Mesenchymal stem cell (in vitro differentiated cells and primary cell): ENCODE data around the gene ARRB1.

Source experiments
- DNase-seq: peaks from one replicate; pipeline ENCODE4 v3.0.0-alpha.2; 2013
- H2AFZ ChIP-seq: one replicate; pipeline ENCODE4 v1.6.1; 2013; ENCODE audit warnings: low read depth, mild to moderate bottlenecking, control low read depth, inconsistent platforms, low read length, moderate library complexity
- H2AK5ac ChIP-seq: 2 replicates; pipeline ENCODE4 v1.6.1; 2013; ENCODE audit warnings: low read length, moderate library complexity, mild to moderate bottlenecking, inconsistent platforms; ENCODE audit not compliant: severe bottlenecking
- H2BK120ac ChIP-seq: one replicate; pipeline ENCODE4 v1.6.1; 2013; ENCODE audit warnings: low read depth, mild to moderate bottlenecking, inconsistent platforms, low read length, moderate library complexity
- H2BK12ac ChIP-seq, 2 experiments: one replicate each; pipeline ENCODE4 v1.6.1; 2013; ENCODE audit warnings: inconsistent platforms in 2 of 2, low read length in 2 of 2, mild to moderate bottlenecking in 2 of 2, moderate library complexity in 2 of 2, control low read depth in 1 of 2
- H2BK15ac ChIP-seq: one replicate; pipeline ENCODE4 v1.6.1; 2013; ENCODE audit warnings: mild to moderate bottlenecking, low read depth, inconsistent platforms; ENCODE audit not compliant: poor library complexity, severe bottlenecking
- H2BK5ac ChIP-seq: 2 replicates; pipeline ENCODE4 v1.6.1; 2013; ENCODE audit warnings: low read depth, mild to moderate bottlenecking, low read length, control low read depth, inconsistent platforms; ENCODE audit not compliant: poor library complexity, severe bottlenecking
- H3K14ac ChIP-seq, 2 experiments: one replicate each; pipeline ENCODE4 v1.6.1; 2013; ENCODE audit warnings: inconsistent platforms in 2 of 2, low read length in 2 of 2, control low read depth in 1 of 2, mild to moderate bottlenecking in 1 of 2, moderate library complexity in 1 of 2
- H3K18ac ChIP-seq, 2 experiments: one replicate each; pipeline ENCODE4 v1.6.1; 2013; ENCODE audit warnings: inconsistent platforms in 2 of 2, low read length in 2 of 2, control low read depth in 1 of 2, low read depth in 1 of 2, mild to moderate bottlenecking in 1 of 2
- H3K23ac ChIP-seq, 2 experiments: one replicate each; pipeline ENCODE4 v1.6.1; 2013; ENCODE audit warnings: inconsistent platforms in 2 of 2, low read length in 2 of 2, mild to moderate bottlenecking in 2 of 2, moderate library complexity in 2 of 2, control low read depth in 1 of 2
- H3K27ac ChIP-seq: 2 replicates; pipeline ENCODE4 v1.5.1; 2013; ENCODE audit warnings: mild to moderate bottlenecking, moderate library complexity, low read length, control low read depth, inconsistent platforms; ENCODE audit not compliant: poor library complexity, severe bottlenecking
- H3K27me3 ChIP-seq, 2 experiments: 2 replicates each; pipeline versions ENCODE4 v1.6.1 to v1.7.0; 2013; ENCODE audit warnings: low read length in 2 of 2, mild to moderate bottlenecking in 2 of 2, moderate library complexity in 2 of 2, control low read depth in 1 of 2, inconsistent platforms in 1 of 2; ENCODE audit not compliant: control insufficient read depth in 1 of 2, insufficient read depth in 1 of 2
- H3K36me3 ChIP-seq, 2 experiments: 2 replicates each; pipeline versions ENCODE4 v1.6.1 to v1.7.0; 2013; ENCODE audit warnings: low read length in 2 of 2, control low read depth in 1 of 2, inconsistent platforms in 1 of 2, low read depth in 1 of 2, mild to moderate bottlenecking in 1 of 2; ENCODE audit not compliant: insufficient read depth in 2 of 2, control insufficient read depth in 1 of 2
- H3K4ac ChIP-seq, 2 experiments: one replicate each; pipeline ENCODE4 v1.6.1; 2013; ENCODE audit warnings: inconsistent platforms in 2 of 2, low read length in 2 of 2, mild to moderate bottlenecking in 2 of 2, moderate library complexity in 2 of 2, control low read depth in 1 of 2, low read depth in 1 of 2
- H3K4me1 ChIP-seq: 2 replicates; pipeline ENCODE4 v1.6.1; 2013; ENCODE audit warnings: low read depth, low read length, control low read depth; ENCODE audit not compliant: control insufficient read depth, insufficient read depth
- H3K4me2 ChIP-seq: 2 replicates; pipeline ENCODE4 v1.6.1; 2013; ENCODE audit warnings: low read length, mild to moderate bottlenecking, inconsistent platforms; ENCODE audit not compliant: poor library complexity, severe bottlenecking
- H3K4me3 ChIP-seq, 2 experiments: 2 replicates each; pipeline versions ENCODE4 v1.5.1 to v1.7.0; 2013; ENCODE audit warnings: low read length in 2 of 2, mild to moderate bottlenecking in 2 of 2, control low read depth in 1 of 2, low read depth in 1 of 2; ENCODE audit not compliant: insufficient read depth in 1 of 2
- H3K79me1 ChIP-seq: replicated peaks from 2 replicates; pipeline ENCODE4 v1.6.1; 2013; ENCODE audit warnings: mild to moderate bottlenecking, control low read depth, low read length, inconsistent platforms; ENCODE audit not compliant: poor library complexity, severe bottlenecking
- H3K9ac ChIP-seq: 2 replicates; pipeline ENCODE4 v1.7.0; 2013; ENCODE audit warnings: mild to moderate bottlenecking, low read length, moderate library complexity
- H3K9me3 ChIP-seq: 2 replicates; pipeline ENCODE4 v1.7.0; 2013; ENCODE audit warnings: mild to moderate bottlenecking, low read length; ENCODE audit not compliant: control insufficient read depth
- H4K8ac ChIP-seq: one replicate; pipeline ENCODE4 v1.6.1; 2013; ENCODE audit warnings: inconsistent platforms, mild to moderate bottlenecking, low read length, moderate library complexity
- H4K91ac ChIP-seq: one replicate; pipeline ENCODE4 v1.6.1; 2013; ENCODE audit warnings: mild to moderate bottlenecking, low read length, inconsistent platforms
- whole genome bisulfite sequencing: methylation state at CpG from one replicate; pipeline ENCODE4 v1.1.7; 2013; ENCODE audit warnings: mixed read lengths; 5-methylcytosine and 5-hydroxymethylcytosine counted together

The ARRB1 gene

DNA sequence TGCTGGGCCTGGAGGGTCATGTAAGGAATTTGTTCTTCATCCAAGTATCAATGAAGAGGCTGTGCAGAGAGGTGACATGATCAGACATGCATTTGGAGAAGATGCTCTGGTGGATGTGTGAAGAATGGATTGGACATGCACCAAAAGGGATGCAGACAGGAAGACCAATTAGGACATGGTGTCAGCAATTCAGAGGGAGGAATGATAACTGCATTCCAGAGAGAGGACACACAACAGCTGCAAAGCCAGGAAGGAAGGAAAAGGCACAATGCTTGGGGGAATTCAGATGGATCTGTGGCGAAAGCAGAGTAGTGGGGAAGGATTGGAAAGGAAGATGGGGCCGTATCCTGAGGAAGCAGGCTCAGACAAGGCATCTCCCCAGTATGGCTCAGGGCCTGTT is 5.2 kb upstream of the ARRB1 start:
- no peak overlapping the region for H2BK12ac ChIP-seq
- no peaks in the 10 kb centered on the region for H3K36me3 ChIP-seq
- H3K4ac ChIP-seq, result peak overlapping the region in 1 of 2 experiments; percentile 16
- no peaks in the 10 kb centered on the region for H3K9me3 ChIP-seq
- peaks cover 11% of the 10 kb centered on the region for H3K4me1 ChIP-seq
- no peak overlapping the region for H2AK5ac ChIP-seq
- H3K4me2 ChIP-seq, result no peak overlapping the region
- H3K14ac ChIP-seq, result no peak overlapping the region
- peak overlapping the region in 1 of 2 experiments; percentile 11 for H3K18ac ChIP-seq
- H4K91ac ChIP-seq, result no peak overlapping the region
- H2BK120ac ChIP-seq, result no peak overlapping the region
- H2AFZ ChIP-seq, result no peak overlapping the region
- no peak overlapping the region for H3K27ac ChIP-seq
- H2BK5ac ChIP-seq, result no peak overlapping the region
- DNase-seq, result no peak
- H2BK15ac ChIP-seq, result no peak overlapping the region
- H3K9ac ChIP-seq, result no peak overlapping the region
- H4K8ac ChIP-seq, result no peak overlapping the region
- no peaks in the 10 kb centered on the region for H3K27me3 ChIP-seq
- no peak overlapping the region for H3K4me3 ChIP-seq
- 80% methylated on average over 2 of the region's 2 CpGs for WGBS
- peaks cover 2% of the 10 kb centered on the region for H3K79me1 ChIP-seq
- H3K23ac ChIP-seq, result no peak overlapping the region

DNA sequence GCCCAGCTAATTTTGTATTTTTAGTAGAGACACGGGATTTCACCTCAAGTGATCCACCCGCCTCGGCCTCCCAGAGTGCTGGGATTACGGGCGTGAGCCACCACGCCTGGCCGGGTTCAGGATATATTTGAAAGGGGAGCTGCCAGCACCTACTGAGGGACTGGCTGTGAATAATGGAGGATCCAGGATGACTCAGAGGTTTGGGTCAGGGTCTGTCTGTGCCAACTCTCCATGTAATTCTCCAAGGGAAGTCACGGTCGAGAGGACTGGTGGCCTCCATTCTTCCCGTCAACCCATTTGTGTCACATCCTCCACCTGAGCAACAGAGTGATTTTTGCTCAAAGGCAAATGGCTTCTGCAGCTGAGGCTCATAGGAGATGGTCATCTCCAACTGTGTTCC is 3.6 kb upstream of the ARRB1 start:
- H3K18ac ChIP-seq, result no peak overlapping the region
- H2BK5ac ChIP-seq, result no peak overlapping the region
- H2BK120ac ChIP-seq, result no peak overlapping the region
- H3K9me3 ChIP-seq, result no peaks in the 10 kb centered on the region
- H3K36me3 ChIP-seq, result no peaks in the 10 kb centered on the region
- no peaks in the 10 kb centered on the region for H3K27me3 ChIP-seq
- WGBS, result 90% methylated on average over 10 of the region's 10 CpGs
- no peak overlapping the region for H2BK12ac ChIP-seq
- H3K14ac ChIP-seq, result no peak overlapping the region
- no peak for DNase-seq
- H2AFZ ChIP-seq, result no peak overlapping the region
- H3K4ac ChIP-seq, result no peak overlapping the region
- peak overlapping the region; percentile 83 for H2BK15ac ChIP-seq
- H3K9ac ChIP-seq, result no peak overlapping the region
- peak overlapping the region; percentile 20 for H4K91ac ChIP-seq
- H3K27ac ChIP-seq, result no peak overlapping the region
- no peak overlapping the region for H3K4me2 ChIP-seq
- H3K4me3 ChIP-seq, result no peak overlapping the region
- no peak overlapping the region for H4K8ac ChIP-seq
- no peak overlapping the region for H2AK5ac ChIP-seq
- peaks cover 21% of the 10 kb centered on the region for H3K4me1 ChIP-seq
- no peak overlapping the region for H3K23ac ChIP-seq
- peaks cover 4% of the 10 kb centered on the region for H3K79me1 ChIP-seq

- Histone ChIP-seq H2BK12ac (peak overlapping the region; percentile 23 to 80), H3K9ac (peak overlapping the region; percentile 87), H3K4me1 (peaks cover 33% of the 10 kb centered on the region), H4K91ac (peak overlapping the region; percentile 19), H3K18ac (peak overlapping the region in 1 of 2 experiments; percentile 100), H2BK5ac (no peak overlapping the region), H3K4me3 (peak overlapping the region; percentile 82 to 85), H2BK120ac (no peak overlapping the region), H4K8ac (peak overlapping the region; percentile 84), H3K14ac (no peak overlapping the region), H3K4ac (peak overlapping the region in 1 of 2 experiments; percentile 96), H3K36me3 (no peaks in the 10 kb centered on the region), H3K4me2 (peak overlapping the region; percentile 89), H3K79me1 (peaks cover 6% of the 10 kb centered on the region), H2AK5ac (no peak overlapping the region), H3K9me3 (no peaks in the 10 kb centered on the region), H3K27me3 (no peaks in the 10 kb centered on the region), H2BK15ac (peak overlapping the region; percentile 73), H3K23ac (no peak overlapping the region), H2AFZ (no peak overlapping the region), H3K27ac (no peak overlapping the region)
- no peak for DNase-seq
- WGBS, result 35% methylated on average over 3 of the region's 5 CpGs
Measured at GRCh38 chr11:75352588-75353206, 1.2 kb upstream of the ARRB1 start.

- no peaks in the 10 kb centered on the region for H3K27me3 ChIP-seq
- peak overlapping the region; percentile 87 for H3K9ac ChIP-seq
- peak overlapping the region; percentile 82 for H2BK15ac ChIP-seq
- peak; percentile 78 for DNase-seq
- H2BK120ac ChIP-seq, result peak overlapping the region; percentile 69
- H2AK5ac ChIP-seq, result no peak overlapping the region
- peaks cover 10% of the 10 kb centered on the region for H3K79me1 ChIP-seq
- H3K4me2 ChIP-seq, result peak overlapping the region; percentile 89
- H3K4me3 ChIP-seq, result peak overlapping the region; percentile 82 to 85
- no peak overlapping the region for H2BK5ac ChIP-seq
- under 1% methylated on average over 38 of the region's 64 CpGs for WGBS
- peak overlapping the region; percentile 88 for H4K8ac ChIP-seq
- peak overlapping the region; percentile 74 to 100 for H3K18ac ChIP-seq
- no peaks in the 10 kb centered on the region for H3K9me3 ChIP-seq
- H3K23ac ChIP-seq, result peak overlapping the region in 1 of 2 experiments; percentile 98
- no peaks in the 10 kb centered on the region for H3K36me3 ChIP-seq
- H3K27ac ChIP-seq, result no peak overlapping the region
- peak overlapping the region; percentile 75 to 96 for H3K4ac ChIP-seq
- peaks cover 38% of the 10 kb centered on the region for H3K4me1 ChIP-seq
- H3K14ac ChIP-seq, result peak overlapping the region in 1 of 2 experiments; percentile 100
- H2AFZ ChIP-seq, result peak overlapping the region; percentile 86
- H2BK12ac ChIP-seq, result peak overlapping the region; percentile 23 to 97
- H4K91ac ChIP-seq, result peak overlapping the region; percentile 73
Measured at GRCh38 chr11:75351791-75352587, 528 bp upstream of the ARRB1 start.
